Calu3 (cell line): ENCODE results near the gene CPNE9. TPM values are rescaled to one million over a fixed set of nuclear protein-coding genes. Genes with fewer than 3 reads are reported as not detected.

ENCODE experiments used
- BruUV-seq: library from RNA; stranded (reverse); fragments of 400-500 nt; replicated peaks from 2 replicates; lab custom pipeline; 2021; lab: Mats Ljungman, UMichigan
- CTCF ChIA-PET: fragments of 300-600 bp; sonication (Branson Sonifier 250); formaldehyde crosslinking; loops from one replicate; lab custom pipeline; 2022; ENCODE audit warnings: antibody characterized with exemption; lab: Charles Lee
- DNase-seq: peaks from one replicate; pipeline ENCODE4 v3.0.0; 2022
- H3K27ac Mint-ChIP-seq: one replicate; pipeline ENCODE4 v1.8.0; 2022; ENCODE audit warnings: mixed read lengths; ENCODE audit not compliant: unreplicated experiment
- H3K27me3 Mint-ChIP-seq: one replicate; pipeline ENCODE4 v1.8.0; 2022; ENCODE audit warnings: mixed read lengths; ENCODE audit not compliant: unreplicated experiment
- H3K36me3 Mint-ChIP-seq: one replicate; pipeline ENCODE4 v1.8.0; 2022; ENCODE audit warnings: mild to moderate bottlenecking, moderate library complexity, mixed read lengths; ENCODE audit not compliant: insufficient read depth, unreplicated experiment
- H3K4me1 Mint-ChIP-seq: one replicate; pipeline ENCODE4 v1.8.0; 2022; ENCODE audit warnings: mild to moderate bottlenecking, low read depth, mixed read lengths; ENCODE audit not compliant: unreplicated experiment
- H3K4me3 Mint-ChIP-seq: one replicate; pipeline ENCODE4 v1.8.0; 2022; ENCODE audit warnings: mild to moderate bottlenecking, low read depth, moderate library complexity, mixed read lengths; ENCODE audit not compliant: unreplicated experiment
- H3K9me3 Mint-ChIP-seq: one replicate; pipeline ENCODE4 v1.8.0; 2022; ENCODE audit warnings: low read depth, mixed read lengths; ENCODE audit not compliant: unreplicated experiment
- intact Hi-C: fragments of 100-400 bp; cut with micrococcal nuclease; formaldehyde crosslinking; loops from one replicate; pipeline ENCODE4 v1.10.0; 2022; ENCODE audit not compliant: unreplicated experiment
- total RNA-seq: library from RNA; stranded (reverse); gene quantifications from 2 replicates; pipeline ENCODE4 v1.2.3, GENCODE V29; 2022
- TF ChIP-seq, protein P1 (sequence below): fragments of 200-600 bp; IDR thresholded peaks from one replicate; pipeline ENCODE4 v1.8.0; 2022; ENCODE audit warnings: antibody characterized with exemption; ENCODE audit not compliant: unreplicated experiment

The CPNE9 gene
- total RNA-seq, 1 experiment from 2014 or later: not detected

DNA sequence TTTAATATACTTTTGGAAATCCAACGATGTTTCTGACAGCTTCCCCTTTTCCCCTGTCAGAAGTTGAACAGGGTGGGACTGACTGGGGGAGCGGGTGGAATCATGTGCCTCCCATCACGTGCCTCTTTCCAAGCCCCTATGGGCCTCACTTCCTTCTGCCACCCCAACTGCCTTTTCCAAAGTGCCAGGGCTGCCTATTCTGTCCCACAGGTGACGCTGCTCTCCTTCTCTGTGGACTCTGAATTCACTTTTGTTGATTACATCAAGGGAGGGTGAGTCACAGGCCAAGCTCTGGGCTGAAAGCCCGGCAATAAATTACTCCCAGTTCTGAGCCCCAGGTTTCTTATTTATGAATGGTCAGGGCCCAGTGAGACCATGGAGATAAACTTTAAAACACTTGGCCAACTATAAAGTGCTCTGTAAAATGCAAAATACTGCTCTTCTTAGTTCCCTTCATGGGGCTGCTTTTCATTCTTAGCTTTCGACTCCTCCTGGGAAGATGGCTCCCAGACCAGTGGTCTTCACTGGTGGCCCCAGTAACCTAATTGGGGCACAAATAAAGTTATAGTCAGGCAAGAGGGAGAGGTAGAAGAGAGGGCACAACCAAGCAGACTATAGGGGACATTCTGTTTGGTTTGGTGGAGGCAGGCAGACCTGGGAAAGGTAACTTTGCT lies 12.3 kb downstream of the CPNE9 start:
- CTCF ChIA-PET: interaction anchor here (0.8 to 1.9 kb wide), 5 partner anchors 12 to 231 kb away, joined by 3 to 10 read pairs (median 4); partner anchors contain the start of gene BRPF1
- BruUV-seq: no TSS peak
- peak; percentile 77 for DNase-seq
- Mint-ChIP-seq H3K27me3 (peaks cover 54% of the 10 kb centered on the region), H3K27ac (peak overlapping the region; percentile 25), H3K36me3 (no peaks in the 10 kb centered on the region), H3K4me1 (peaks cover 15% of the 10 kb centered on the region), H3K4me3 (no peak overlapping the region), H3K9me3 (no peaks in the 10 kb centered on the region)
- intact Hi-C loops: loop anchor here (5.0 kb wide), 1 partner anchor 76 kb away; the partner anchor contains the start of genes ARPC4 and TADA3
- TF ChIP-seq, protein P1, sequence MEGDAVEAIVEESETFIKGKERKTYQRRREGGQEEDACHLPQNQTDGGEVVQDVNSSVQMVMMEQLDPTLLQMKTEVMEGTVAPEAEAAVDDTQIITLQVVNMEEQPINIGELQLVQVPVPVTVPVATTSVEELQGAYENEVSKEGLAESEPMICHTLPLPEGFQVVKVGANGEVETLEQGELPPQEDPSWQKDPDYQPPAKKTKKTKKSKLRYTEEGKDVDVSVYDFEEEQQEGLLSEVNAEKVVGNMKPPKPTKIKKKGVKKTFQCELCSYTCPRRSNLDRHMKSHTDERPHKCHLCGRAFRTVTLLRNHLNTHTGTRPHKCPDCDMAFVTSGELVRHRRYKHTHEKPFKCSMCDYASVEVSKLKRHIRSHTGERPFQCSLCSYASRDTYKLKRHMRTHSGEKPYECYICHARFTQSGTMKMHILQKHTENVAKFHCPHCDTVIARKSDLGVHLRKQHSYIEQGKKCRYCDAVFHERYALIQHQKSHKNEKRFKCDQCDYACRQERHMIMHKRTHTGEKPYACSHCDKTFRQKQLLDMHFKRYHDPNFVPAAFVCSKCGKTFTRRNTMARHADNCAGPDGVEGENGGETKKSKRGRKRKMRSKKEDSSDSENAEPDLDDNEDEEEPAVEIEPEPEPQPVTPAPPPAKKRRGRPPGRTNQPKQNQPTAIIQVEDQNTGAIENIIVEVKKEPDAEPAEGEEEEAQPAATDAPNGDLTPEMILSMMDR: peak; percentile 51

DNA sequence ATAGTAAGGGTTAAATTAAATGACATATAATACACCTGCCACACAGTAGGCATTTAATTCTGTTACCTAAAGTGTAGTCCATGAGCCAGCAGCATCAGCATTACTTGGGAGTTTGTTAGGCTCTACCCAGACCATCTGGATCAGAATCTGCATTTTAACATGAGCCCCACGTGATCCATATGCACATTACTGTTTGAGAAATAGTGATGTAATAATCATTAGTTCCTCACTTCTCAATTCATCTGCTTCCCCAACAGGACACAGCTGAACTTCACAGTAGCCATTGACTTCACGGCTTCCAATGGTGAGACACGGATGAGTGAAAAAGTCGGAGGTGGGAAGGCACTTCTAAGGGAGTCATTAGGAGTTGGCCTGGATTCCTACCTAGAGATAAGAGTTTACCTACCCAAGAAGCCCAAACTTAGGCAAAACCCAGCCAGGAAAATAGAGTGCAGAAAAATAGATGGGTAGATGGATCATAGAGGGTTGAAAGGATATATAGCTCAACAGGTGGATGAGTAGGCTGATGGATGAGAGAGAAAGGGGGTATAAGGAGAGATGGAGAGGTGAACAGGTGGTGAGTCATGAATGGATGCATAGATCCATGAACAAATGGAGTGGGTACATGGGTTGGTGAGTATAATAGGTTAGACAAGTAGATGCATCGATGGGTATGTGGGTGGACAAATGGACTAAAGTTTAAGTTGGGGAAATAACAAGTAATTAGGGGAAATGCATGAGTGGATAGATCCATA lies 13.3 kb downstream of the CPNE9 start:
- DNase-seq: no peak
- Mint-ChIP-seq H3K9me3 (no peaks in the 10 kb centered on the region), H3K27me3 (peaks cover 54% of the 10 kb centered on the region), H3K27ac (no peak overlapping the region), H3K4me1 (peaks cover 15% of the 10 kb centered on the region), H3K4me3 (no peak overlapping the region), H3K36me3 (no peaks in the 10 kb centered on the region)
- TF ChIP-seq, protein P1: no peak
- CTCF ChIA-PET: no interaction called here
- intact Hi-C loops: loop anchor here (5.0 kb wide), 1 partner anchor 75 kb away; the partner anchor contains the start of genes ARPC4 and TADA3
- BruUV-seq: no TSS peak

DNA sequence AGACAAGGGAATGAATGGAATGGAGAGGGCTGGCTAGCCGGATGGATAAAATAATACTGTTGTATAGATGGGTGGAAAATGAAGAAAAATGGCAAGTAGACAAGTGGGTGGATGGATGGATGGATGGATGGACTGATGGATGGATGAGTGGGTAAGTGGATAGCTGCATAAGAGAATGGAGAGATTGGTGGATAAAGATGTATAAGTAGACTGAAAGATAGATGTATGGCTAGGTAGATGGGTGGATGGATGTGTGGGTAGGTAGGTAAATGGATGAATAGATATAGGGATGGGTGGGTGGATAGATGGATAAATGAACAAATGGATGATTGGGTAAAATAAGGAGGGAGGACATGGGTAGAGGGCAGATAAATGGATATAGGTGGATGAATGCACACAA lies 13.9 kb downstream of the CPNE9 start:
- Mint-ChIP-seq H3K4me3 (no peak overlapping the region), H3K27ac (no peak overlapping the region), H3K9me3 (no peaks in the 10 kb centered on the region), H3K4me1 (peaks cover 15% of the 10 kb centered on the region), H3K27me3 (peaks cover 54% of the 10 kb centered on the region), H3K36me3 (no peaks in the 10 kb centered on the region)
- DNase-seq: no peak
- TF ChIP-seq, protein P1: no peak
- CTCF ChIA-PET: no interaction called here
- intact Hi-C loops: loop anchor here (5.0 kb wide), 1 partner anchor 75 kb away; the partner anchor contains the start of genes ARPC4 and TADA3
- BruUV-seq: no TSS peak

DNA sequence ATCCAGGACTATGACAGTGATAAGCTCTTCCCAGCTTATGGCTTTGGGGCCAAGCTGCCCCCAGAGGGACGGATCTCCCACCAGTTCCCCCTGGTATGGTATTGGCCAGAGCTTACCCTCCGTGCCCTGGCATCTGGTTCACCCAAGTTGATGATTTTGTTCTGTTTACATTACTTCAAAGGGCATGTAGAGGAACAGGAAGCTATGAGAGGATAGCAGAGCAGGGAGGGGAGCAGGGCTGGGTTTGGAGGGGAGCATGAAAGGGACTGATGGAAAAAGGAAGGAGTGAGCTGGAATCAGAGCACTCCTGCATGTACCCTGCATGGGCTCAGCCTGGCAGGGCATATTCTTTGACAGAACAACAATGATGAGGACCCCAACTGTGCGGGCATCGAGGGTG lies 14.5 kb downstream of the CPNE9 start:
- H3K27me3 Mint-ChIP-seq: peaks cover 54% of the 10 kb centered on the region
- H3K9me3 Mint-ChIP-seq: no peaks in the 10 kb centered on the region
- no TSS peak for BruUV-seq
- no peak overlapping the region for H3K4me3 Mint-ChIP-seq
- H3K36me3 Mint-ChIP-seq: no peaks in the 10 kb centered on the region
- peaks cover 15% of the 10 kb centered on the region for H3K4me1 Mint-ChIP-seq
- TF ChIP-seq, protein P1: no peak
- CTCF ChIA-PET: no interaction called here
- no peak for DNase-seq
- intact Hi-C loops: loop anchor here (5.0 kb wide), 1 partner anchor 74 kb away; the partner anchor contains the start of genes ARPC4 and TADA3
- H3K27ac Mint-ChIP-seq: no peak overlapping the region
